ENCODE data around the gene MCRS1. TPM values are rescaled to one million over a fixed set of nuclear protein-coding genes. Genes with fewer than 3 reads are reported as not detected.

MCRS1 gene
- total RNA-seq, 2 experiments from 2014 or later: 65.4 to 75.6 TPM

DNA sequence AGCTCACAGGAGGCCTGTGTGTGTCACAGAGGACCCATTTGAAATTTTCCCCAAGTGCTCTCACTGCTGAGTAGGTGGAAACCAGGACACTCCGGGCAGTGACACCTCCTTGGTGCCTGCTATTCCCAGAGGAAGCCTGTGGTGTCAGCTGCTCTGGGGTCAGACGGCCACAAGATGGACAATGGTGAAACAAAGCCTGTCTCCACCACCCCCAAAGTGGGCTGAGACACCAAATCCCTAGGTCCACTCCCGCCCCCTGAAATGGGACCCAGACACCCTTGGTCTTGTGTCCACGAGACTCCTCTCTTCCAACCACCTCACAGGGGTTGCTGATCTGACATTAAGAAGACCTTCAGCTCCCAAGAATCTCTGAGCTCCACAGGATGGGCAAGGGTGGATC, 22.1 kb downstream of the MCRS1 start:
- POLR2A ChIA-PET: no interaction called here
- H3K79me2 ChIP-seq (ENCODE audit: insufficient read depth, low read depth, low read length): no peaks in the 10 kb centered on the region
- CTCF ChIA-PET (ENCODE audit: unreplicated experiment): no interaction called here
- H3K27ac ChIP-seq (ENCODE audit: low read depth, low read length, poor library complexity, severe bottlenecking): no peak overlapping the region
- no peaks in the 10 kb centered on the region for H3K9me2 ChIP-seq (ENCODE audit: insufficient read depth, low read length)
- no TSS peak for BruUV-seq (replicated peaks)
- no peaks in the 10 kb centered on the region for H4K20me1 ChIP-seq (ENCODE audit: insufficient read depth, low read length)
- DNase-seq (ENCODE audit: low spot score): no peak
- no peaks in the 10 kb centered on the region for H3K36me3 ChIP-seq (ENCODE audit: insufficient read depth, low read length)
- no peak overlapping the region for H2AFZ ChIP-seq (ENCODE audit: low read length)
- no peak overlapping the region for H3K4me2 ChIP-seq (ENCODE audit: low read length)
- no peak overlapping the region for H3K4me3 ChIP-seq (ENCODE audit: low read depth, low read length, poor library complexity, severe bottlenecking)
- no peaks in the 10 kb centered on the region for H3K9me3 ChIP-seq (ENCODE audit: low read length)
- H3K4me1 ChIP-seq (ENCODE audit: insufficient read depth, low read length, poor library complexity, severe bottlenecking): peaks cover 9% of the 10 kb centered on the region
- intact Hi-C loops (cut with micrococcal nuclease; ENCODE audit: unreplicated experiment): no loop called here
- no peak for TF ChIP-seq EZH2phosphoT487 (IDR thresholded peaks at IDR 0.05; ENCODE audit: borderline replicate concordance, low read depth, low read length)
- TF ChIP-seq, protein P1, sequence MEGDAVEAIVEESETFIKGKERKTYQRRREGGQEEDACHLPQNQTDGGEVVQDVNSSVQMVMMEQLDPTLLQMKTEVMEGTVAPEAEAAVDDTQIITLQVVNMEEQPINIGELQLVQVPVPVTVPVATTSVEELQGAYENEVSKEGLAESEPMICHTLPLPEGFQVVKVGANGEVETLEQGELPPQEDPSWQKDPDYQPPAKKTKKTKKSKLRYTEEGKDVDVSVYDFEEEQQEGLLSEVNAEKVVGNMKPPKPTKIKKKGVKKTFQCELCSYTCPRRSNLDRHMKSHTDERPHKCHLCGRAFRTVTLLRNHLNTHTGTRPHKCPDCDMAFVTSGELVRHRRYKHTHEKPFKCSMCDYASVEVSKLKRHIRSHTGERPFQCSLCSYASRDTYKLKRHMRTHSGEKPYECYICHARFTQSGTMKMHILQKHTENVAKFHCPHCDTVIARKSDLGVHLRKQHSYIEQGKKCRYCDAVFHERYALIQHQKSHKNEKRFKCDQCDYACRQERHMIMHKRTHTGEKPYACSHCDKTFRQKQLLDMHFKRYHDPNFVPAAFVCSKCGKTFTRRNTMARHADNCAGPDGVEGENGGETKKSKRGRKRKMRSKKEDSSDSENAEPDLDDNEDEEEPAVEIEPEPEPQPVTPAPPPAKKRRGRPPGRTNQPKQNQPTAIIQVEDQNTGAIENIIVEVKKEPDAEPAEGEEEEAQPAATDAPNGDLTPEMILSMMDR (conservative IDR thresholded peaks at IDR 0.05; ENCODE audit: low read length): no peak

DNA sequence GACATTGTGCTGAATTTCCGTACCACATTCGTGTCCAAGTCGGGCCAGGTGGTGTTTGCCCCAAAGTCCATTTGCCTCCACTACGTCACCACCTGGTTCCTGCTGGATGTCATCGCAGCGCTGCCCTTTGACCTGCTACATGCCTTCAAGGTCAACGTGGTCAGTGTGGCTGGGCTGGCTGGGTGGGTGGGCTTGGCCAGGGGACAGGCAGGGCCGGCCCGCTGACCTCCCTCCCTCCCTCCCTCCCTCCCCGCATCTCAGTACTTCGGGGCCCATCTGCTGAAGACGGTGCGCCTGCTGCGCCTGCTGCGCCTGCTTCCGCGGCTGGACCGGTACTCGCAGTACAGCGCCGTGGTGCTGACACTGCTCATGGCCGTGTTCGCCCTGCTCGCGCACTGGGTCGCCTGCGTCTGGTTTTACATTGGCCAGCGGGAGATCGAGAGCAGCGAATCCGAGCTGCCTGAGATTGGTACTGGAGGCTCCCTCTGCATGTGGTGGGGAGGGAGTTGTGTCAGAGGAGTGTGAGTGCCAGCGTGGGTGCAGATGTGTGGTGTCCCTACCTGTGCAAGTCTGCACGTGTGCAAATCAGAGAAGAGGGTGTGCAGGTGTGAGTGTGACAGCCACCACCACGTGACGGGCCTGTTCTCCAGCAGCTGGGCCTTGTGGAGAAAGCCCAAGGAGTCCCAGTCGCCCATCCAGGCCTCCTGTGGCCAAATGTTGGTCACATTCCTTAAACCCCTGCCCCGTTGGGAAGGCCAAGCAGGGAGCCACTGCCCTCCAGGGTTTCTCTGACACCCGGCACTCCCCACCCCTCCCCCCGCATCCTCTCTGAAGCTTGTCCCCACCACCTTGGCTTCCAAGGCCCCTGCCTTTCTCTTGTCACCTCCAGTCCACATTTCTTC, 23.8 kb downstream of the MCRS1 start:
- no peaks in the 10 kb centered on the region for H3K79me2 ChIP-seq (ENCODE audit: insufficient read depth, low read depth, low read length)
- ChIA-PET POLR2A (interaction anchor here (0.7 to 1.0 kb wide), 2 partner anchors 9 to 32 kb away, joined by 3 read pairs; no protein-coding TSS in a partner anchor), CTCF (ENCODE audit: unreplicated experiment) (no interaction called here)
- H3K4me1 ChIP-seq (ENCODE audit: insufficient read depth, low read length, poor library complexity, severe bottlenecking): peaks cover 16% of the 10 kb centered on the region
- H2AFZ ChIP-seq (ENCODE audit: low read length): no peak overlapping the region
- no peaks in the 10 kb centered on the region for H4K20me1 ChIP-seq (ENCODE audit: insufficient read depth, low read length)
- intact Hi-C loops (cut with micrococcal nuclease; ENCODE audit: unreplicated experiment): no loop called here
- H3K27ac ChIP-seq (ENCODE audit: low read depth, low read length, poor library complexity, severe bottlenecking): no peak overlapping the region
- no peak for TF ChIP-seq EZH2phosphoT487 (IDR thresholded peaks at IDR 0.05; ENCODE audit: borderline replicate concordance, low read depth, low read length)
- TF ChIP-seq, protein P1 (conservative IDR thresholded peaks at IDR 0.05; ENCODE audit: low read length): no peak
- H3K9me2 ChIP-seq (ENCODE audit: insufficient read depth, low read length): no peaks in the 10 kb centered on the region
- H3K36me3 ChIP-seq (ENCODE audit: insufficient read depth, low read length): no peaks in the 10 kb centered on the region
- no peak overlapping the region for H3K4me2 ChIP-seq (ENCODE audit: low read length)
- H3K9me3 ChIP-seq (ENCODE audit: low read length): no peaks in the 10 kb centered on the region
- no TSS peak for BruUV-seq (replicated peaks)
- no peak overlapping the region for H3K4me3 ChIP-seq (ENCODE audit: low read depth, low read length, poor library complexity, severe bottlenecking)
- DNase-seq (ENCODE audit: low spot score): no peak

All from OCI-LY7 (cell line).